Measurements from ENCODE around the gene CT45A7. TPM values are rescaled to one million over a fixed set of nuclear protein-coding genes. Genes with fewer than 3 reads are reported as not detected.
"Not testable (repeated sequence)": the region's sequence is repeated elsewhere in the genome, so short reads cannot be mapped to it uniquely, and the experiment has no call there.

The CT45A7 gene
- not detected in 2 replicates for polyA plus RNA-seq (2014; cell fraction: cytosol; rRNA removed)
- not detected in 2 replicates for polyA plus RNA-seq (2014; cell fraction: nucleus; rRNA removed)

GRCh38 chrX:135837180-135837579 is at the start of gene CT45A7:
TSS of gene CT45A7 (minus strand) at chrX:135837280. CDS start at chrX:135833533, 3,747 bp downstream.
- not testable (repeated sequence) for DNase-seq (ENCODE audit: low spot score)

GRCh38 chrX:135882741-135883140 is 45.7 kb upstream of the CT45A7 start:
- DNase-seq (ENCODE audit: low spot score): not testable (repeated sequence)

- DNase-seq (ENCODE audit: low spot score): not testable (repeated sequence)
Measured at GRCh38 chrX:135871712-135872111, 34.6 kb upstream of the CT45A7 start, which contains the start of gene CT45A9. TSS of gene CT45A9 (minus strand) at chrX:135871812. CDS start at chrX:135868061, 3,751 bp downstream.

GRCh38 chrX:135854438-135854837 is 17.4 kb upstream of the CT45A7 start, which contains the start of gene CT45A8:
TSS of gene CT45A8 (minus strand) at chrX:135854538. CDS start at chrX:135850783, 3,755 bp downstream.
- not testable (repeated sequence) for DNase-seq (ENCODE audit: low spot score)

- not testable (repeated sequence) for DNase-seq (ENCODE audit: low spot score)
Measured at GRCh38 chrX:135819912-135820311, 17.2 kb downstream of the CT45A7 start, which contains the start of gene CT45A2. TSS of gene CT45A2 (minus strand) at chrX:135820012. CDS start at chrX:135816265, 3,747 bp downstream.

- not testable (repeated sequence) for DNase-seq (ENCODE audit: low spot score)
Measured at GRCh38 chrX:135802687-135803086, 34.4 kb downstream of the CT45A7 start, which contains the start of gene CT45A6. TSS of gene CT45A6 (minus strand) at chrX:135802787. CDS start at chrX:135798993, 3,794 bp downstream.

- DNase-seq (ENCODE audit: low spot score): not testable (repeated sequence)
Measured at GRCh38 chrX:135785403-135785802, 51.7 kb downstream of the CT45A7 start, which contains the start of gene CT45A5. TSS of gene CT45A5 (minus strand) at chrX:135785503. CDS start at chrX:135781729, 3,774 bp downstream.
